Esophagus squamous epithelium (tissue), 5 donors: ENCODE results near the gene HOXB13. TPM values are rescaled to one million over a fixed set of nuclear protein-coding genes. Genes with fewer than 3 reads are reported as not detected.
"Not testable (repeated sequence)": the region's sequence is repeated elsewhere in the genome, so short reads cannot be mapped to it uniquely, and the experiment has no call there.

Experiments
- DNase-seq: peaks from one replicate; lab custom pipeline; 2025; lab: John Stamatoyannopoulos, UW
- H3K27ac ChIP-seq, 4 donors: fragments of 200-600 bp; sonication (generic); one replicate each; pipeline ENCODE4 v1.5.1; 2016 to 2019; ENCODE audit warnings: mild to moderate bottlenecking in 1 of 4
- H3K27me3 ChIP-seq, 4 donors: fragments of 200-600 bp; sonication (generic); 1 replicate in 3 of 4; 2 replicates in 1 of 4; pipeline versions ENCODE4 v1.5.1 to v1.6.0; 2017 to 2021; ENCODE audit warnings: antibody characterized with exemption in 1 of 4
- H3K36me3 ChIP-seq, 3 donors: fragments of 200-600 bp; sonication (generic); one replicate each; pipeline ENCODE4 v1.5.1; 2016 to 2019
- H3K4me1 ChIP-seq, 3 donors: fragments of 200-600 bp; sonication (generic); one replicate each; pipeline ENCODE4 v1.5.1; 2017 to 2019
- H3K4me3 ChIP-seq, 4 donors: fragments of 200-600 bp; sonication (generic); 1 replicate in 3 of 4; 2 replicates in 1 of 4; pipeline ENCODE4 v1.5.1; 2016 to 2019; ENCODE audit warnings: mild to moderate bottlenecking in 2 of 4, moderate library complexity in 1 of 4
- H3K9me3 ChIP-seq, 3 donors: fragments of 200-600 bp; sonication (generic); one replicate each; pipeline ENCODE4 v1.5.1; 2016 to 2019
- POLR2A ChIP-seq, 4 donors: fragments of 450-650 bp; IDR thresholded peaks; one replicate each; pipeline ENCODE4 v1.6.1; 2017; ENCODE audit warnings: antibody characterized with exemption in 4 of 4, mild to moderate bottlenecking in 4 of 4, moderate library complexity in 3 of 4
- WGBS, 2 donors: methylation state at CpG; one replicate each; pipeline ENCODE4 v1.1.5; 2018; 5-methylcytosine and 5-hydroxymethylcytosine counted together
- intact Hi-C: fragments of 100-400 bp; cut with DNase I; formaldehyde crosslinking; loops from one replicate; pipeline ENCODE4 v1.15.0; 2022
- total RNA-seq, 4 donors: library from RNA; depleted of rRNA; stranded (reverse); fragments of >200 nt; gene quantifications; one replicate each; pipeline ENCODE4 v1.1.0, GENCODE V29; 2016
- TF ChIP-seq, protein P1 (sequence below), 6 experiments: fragments of 450-650 bp in 4 of 6; fragments of 200-600 bp in 2 of 6; sonication (generic) in 2 of 6; IDR thresholded peaks; one replicate each; pipeline ENCODE4 v1.5.1; 2016 to 2019; ENCODE audit warnings: antibody characterized with exemption in 6 of 6, mild to moderate bottlenecking in 4 of 6, moderate library complexity in 4 of 6
- donor health status: DM: yes; HTN: yes; CAD: no.

HOXB13 gene
- total RNA-seq, 4 donors from 2014 or later, result not detected

DNA sequence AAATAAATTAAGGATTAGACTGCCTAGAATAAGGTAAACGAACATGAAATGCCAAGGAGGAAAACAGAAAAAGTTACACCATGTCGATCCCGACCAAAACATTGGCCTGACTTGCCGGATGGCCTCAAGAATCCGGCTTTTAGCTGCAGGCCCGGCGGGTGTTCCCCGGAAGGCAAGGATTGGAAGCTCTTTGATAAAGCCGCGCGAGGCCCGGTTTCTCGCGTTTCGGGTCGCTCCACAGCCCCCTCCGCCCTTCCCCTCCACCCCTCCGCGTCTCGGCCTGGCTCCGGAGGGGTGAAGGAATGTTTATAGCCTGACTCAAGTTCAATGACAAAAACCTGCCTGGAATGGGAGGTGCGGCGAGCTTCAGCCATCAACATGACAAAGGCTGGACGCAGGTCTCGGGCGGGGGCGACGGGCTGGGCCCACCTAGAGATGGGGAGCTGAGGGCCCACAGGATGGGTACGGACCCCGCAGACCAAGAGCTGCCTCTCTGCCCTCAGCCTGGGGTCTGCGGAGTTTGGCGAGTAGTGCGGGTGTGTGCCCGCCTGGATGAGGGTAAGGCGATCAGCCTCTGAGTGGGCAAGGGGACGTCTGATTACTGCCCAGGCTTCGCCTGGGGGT is 8.8 kb downstream of the HOXB13 start:
- H3K4me1 ChIP-seq, result peaks cover 8 to 41% (median 31%) of the 10 kb centered on the region in 3 donors
- H3K9me3 ChIP-seq, result no peaks in the 10 kb centered on the region
- TF ChIP-seq, protein P1, sequence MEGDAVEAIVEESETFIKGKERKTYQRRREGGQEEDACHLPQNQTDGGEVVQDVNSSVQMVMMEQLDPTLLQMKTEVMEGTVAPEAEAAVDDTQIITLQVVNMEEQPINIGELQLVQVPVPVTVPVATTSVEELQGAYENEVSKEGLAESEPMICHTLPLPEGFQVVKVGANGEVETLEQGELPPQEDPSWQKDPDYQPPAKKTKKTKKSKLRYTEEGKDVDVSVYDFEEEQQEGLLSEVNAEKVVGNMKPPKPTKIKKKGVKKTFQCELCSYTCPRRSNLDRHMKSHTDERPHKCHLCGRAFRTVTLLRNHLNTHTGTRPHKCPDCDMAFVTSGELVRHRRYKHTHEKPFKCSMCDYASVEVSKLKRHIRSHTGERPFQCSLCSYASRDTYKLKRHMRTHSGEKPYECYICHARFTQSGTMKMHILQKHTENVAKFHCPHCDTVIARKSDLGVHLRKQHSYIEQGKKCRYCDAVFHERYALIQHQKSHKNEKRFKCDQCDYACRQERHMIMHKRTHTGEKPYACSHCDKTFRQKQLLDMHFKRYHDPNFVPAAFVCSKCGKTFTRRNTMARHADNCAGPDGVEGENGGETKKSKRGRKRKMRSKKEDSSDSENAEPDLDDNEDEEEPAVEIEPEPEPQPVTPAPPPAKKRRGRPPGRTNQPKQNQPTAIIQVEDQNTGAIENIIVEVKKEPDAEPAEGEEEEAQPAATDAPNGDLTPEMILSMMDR (IDR thresholded peaks at IDR 0.05), result no peak
- TF ChIP-seq POLR2A (IDR thresholded peaks at IDR 0.05), result no peak
- peak overlapping the region in 1 of 4 donors; percentile 39 for H3K4me3 ChIP-seq
- WGBS, 2 donors, result 1 to 8% methylated on average over 10 to 11 of the region's 37 CpGs
- H3K27ac ChIP-seq, result no peak overlapping the region
- DNase-seq, result no peak
- intact Hi-C loops, result loop anchor here (5.0 kb wide), 1 partner anchor 158 kb away; no protein-coding TSS in a partner anchor
- no peaks in the 10 kb centered on the region for H3K36me3 ChIP-seq
- H3K27me3 ChIP-seq, result peaks cover 59 to 100% (median 82%) of the 10 kb centered on the region in 4 donors

DNA sequence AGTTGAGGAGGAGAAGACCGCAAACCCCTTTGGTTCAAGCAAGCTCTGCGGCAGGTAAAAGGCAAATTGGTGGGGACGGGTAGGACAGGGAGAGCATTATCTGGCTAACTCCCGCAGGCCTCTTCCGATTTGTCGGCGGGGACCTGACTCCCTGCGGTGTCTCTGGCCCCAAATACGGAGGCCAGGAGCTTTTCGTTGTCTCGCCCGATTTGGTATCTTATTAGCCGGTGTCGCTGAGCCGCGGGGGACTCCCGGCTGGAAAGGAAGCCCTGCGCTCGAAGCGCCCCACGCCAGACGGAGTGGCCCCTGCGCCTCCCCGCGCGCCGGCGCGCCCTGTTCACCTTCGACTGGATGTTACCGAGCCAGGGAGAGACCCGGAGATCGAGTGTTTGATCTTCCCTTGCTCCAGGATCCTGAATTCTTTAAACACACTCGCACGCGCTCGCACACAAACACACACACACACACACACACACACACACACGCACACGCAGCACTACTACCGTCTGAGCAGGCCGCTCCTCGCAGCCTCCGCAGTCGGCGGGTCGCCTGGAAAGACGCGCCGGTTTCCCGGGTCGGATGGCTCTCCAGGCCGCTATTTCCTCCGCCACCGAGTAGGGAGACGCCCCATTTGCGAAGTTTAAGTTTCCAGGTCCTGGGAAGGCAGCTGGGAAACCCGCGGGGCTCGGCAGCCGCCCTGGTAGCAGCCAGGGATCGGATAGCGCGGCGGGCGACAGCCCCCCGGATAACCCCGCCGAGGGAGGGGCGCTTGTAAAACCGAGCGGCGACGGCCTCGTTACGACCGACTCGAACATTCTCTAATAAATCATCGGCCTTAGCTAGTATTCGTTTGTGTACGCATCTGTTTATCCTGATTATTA is 9.5 kb downstream of the HOXB13 start:
- peaks cover 51 to 100% (median 77%) of the 10 kb centered on the region in 4 donors for H3K27me3 ChIP-seq

DNA sequence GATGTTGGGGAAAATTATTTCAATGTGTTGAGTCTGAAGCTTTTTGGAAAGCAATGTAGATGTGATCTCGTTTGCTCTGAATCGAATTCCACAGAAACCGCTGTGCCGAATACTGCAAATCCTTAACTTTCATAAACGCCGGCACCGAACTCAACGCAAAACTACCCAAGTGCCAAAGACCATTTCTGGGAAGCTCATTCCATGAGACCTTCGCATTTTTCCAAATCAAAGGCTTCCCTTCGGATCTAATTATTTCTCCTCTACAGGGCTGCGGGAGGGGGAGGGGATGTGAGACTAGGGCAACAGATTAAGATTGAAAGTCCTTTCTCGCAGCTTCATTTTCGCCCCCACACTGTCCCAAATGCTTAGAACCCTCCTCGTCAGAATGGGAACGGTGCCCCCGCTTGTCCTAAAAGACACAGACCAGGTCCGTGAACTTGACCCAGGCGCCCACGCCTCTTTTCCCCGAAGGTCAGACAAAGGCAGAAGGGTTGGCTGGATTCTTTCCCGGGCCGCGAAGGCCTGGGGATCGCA is 10.3 kb downstream of the HOXB13 start:
- no peaks in the 10 kb centered on the region for H3K36me3 ChIP-seq
- peaks cover 47 to 100% (median 70%) of the 10 kb centered on the region in 4 donors for H3K27me3 ChIP-seq
- no peak overlapping the region for H3K27ac ChIP-seq
- TF ChIP-seq POLR2A (IDR thresholded peaks at IDR 0.05), result no peak
- TF ChIP-seq, protein P1 (IDR thresholded peaks at IDR 0.05), result no peak
- DNase-seq, result no peak
- H3K9me3 ChIP-seq, result no peaks in the 10 kb centered on the region
- H3K4me1 ChIP-seq, result peaks cover 3 to 26% (median 17%) of the 10 kb centered on the region in 3 donors
- no peak overlapping the region for H3K4me3 ChIP-seq
- WGBS, 2 donors, result 23 to 28% methylated on average over 16 to 20 of the region's 24 CpGs
- intact Hi-C loops, result no loop called here

More for the DNA sequence above, 9.5 kb downstream of the HOXB13 start:
- no peaks in the 10 kb centered on the region for H3K36me3 ChIP-seq
- WGBS, 2 donors, result 17 to 25% methylated on average over 27 to 32 of the region's 80 CpGs
- H3K27ac ChIP-seq, result no peak overlapping the region
- H3K9me3 ChIP-seq, result no peaks in the 10 kb centered on the region
- peaks cover 3 to 34% (median 24%) of the 10 kb centered on the region in 3 donors for H3K4me1 ChIP-seq
- TF ChIP-seq, protein P1 (IDR thresholded peaks at IDR 0.05), result no peak
- no peak for TF ChIP-seq POLR2A (IDR thresholded peaks at IDR 0.05)
- DNase-seq, result no peak
- H3K4me3 ChIP-seq, result peak overlapping the region in 1 of 4 donors; percentile 39
- intact Hi-C loops, result no loop called here

DNA sequence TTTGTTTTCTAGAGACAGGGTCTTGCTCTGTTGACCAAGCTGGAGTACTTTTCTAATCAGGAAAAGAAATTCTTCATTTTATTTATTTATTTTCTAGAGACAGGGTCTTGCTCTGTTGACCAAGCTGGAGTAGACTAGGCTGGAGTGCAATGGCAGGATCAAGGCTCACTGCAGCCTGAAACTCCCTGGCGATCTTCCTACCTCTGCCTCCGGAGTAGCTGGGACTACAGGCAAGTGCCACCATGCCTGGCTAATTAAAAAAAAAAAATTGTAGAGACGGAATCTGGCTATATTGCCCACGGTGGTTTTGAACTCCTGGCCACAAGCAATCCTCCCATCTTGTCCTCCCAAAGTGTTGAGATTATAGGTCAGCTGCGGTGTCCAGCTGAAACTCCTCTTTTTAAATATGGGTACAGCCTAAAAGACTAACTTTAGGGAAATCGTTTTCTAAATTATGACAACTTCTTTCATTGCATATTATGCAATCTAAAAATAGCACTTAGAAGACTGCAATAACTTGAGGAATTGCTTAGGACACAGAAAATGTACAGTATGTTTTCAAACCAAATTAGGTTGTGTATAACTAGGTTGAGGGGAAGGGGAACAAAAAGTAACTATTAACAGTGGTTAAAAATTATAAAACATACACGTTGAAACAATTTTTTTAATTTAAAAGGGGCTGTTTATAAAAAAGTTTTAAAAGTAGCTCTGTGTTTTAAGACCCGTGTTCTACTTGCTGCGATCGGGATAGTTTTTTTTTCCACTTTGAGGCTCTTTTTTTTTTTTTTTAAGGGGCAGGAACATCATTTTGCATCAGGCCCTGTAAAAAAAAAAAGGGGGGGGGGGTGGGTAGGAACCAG is 11.0 kb downstream of the HOXB13 start:
- Histone ChIP-seq H3K27ac (no peak overlapping the region), H3K9me3 (no peaks in the 10 kb centered on the region), H3K4me3 (no peak overlapping the region), H3K27me3 (peaks cover 40 to 100% (median 63%) of the 10 kb centered on the region in 4 donors), H3K4me1 (peaks cover 3 to 20% (median 14%) of the 10 kb centered on the region in 3 donors), H3K36me3 (no peaks in the 10 kb centered on the region)
- DNase-seq, result no peak
- intact Hi-C loops, result no loop called here
- WGBS, 2 donors, result 11 to 12% methylated on average over 10 of the region's 10 CpGs
- TF ChIP-seq POLR2A (IDR thresholded peaks at IDR 0.05), result no peak
- TF ChIP-seq, protein P1 (IDR thresholded peaks at IDR 0.05), result no peak

DNA sequence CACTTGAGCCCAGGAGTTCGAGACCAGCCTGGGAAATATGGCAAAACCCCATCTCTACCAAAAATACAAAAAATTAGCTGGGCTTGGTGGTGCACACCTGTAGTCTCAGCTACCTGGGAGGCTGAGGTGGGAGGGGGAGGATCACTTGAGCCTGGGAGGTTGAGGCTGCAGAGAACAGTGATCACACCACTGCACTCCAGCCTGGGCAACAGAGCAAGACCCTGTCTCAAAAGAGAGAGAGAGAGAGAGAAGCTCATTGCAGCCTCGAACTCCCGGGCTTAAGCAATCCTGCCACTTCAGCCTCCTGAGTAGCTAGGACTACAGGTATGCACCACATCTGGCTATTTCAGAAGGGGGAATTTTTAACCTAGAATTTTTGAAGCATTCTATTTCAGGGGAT is 12.0 kb downstream of the HOXB13 start:
- intact Hi-C loops, H3K27ac ChIP-seq, DNase-seq, H3K4me3 ChIP-seq, H3K9me3 ChIP-seq, H3K36me3 ChIP-seq: not testable (repeated sequence)
- WGBS, 2 donors, result 41 to 63% methylated on average over 3 of the region's 3 CpGs
- peaks cover 31 to 100% (median 53%) of the 10 kb centered on the region in 4 donors for H3K27me3 ChIP-seq
- peaks cover 3 to 19% (median 14%) of the 10 kb centered on the region in 3 donors for H3K4me1 ChIP-seq
